Stimulated activated memory B cell treated with anti-CD40 and anti-IgM and Interleukin-4, amounts not matched to agents 10 μg/mL and 1 μg/mL and 100 μg/mL, for 72 hours (primary cell): Measurements from ENCODE around the gene OR52M1.
"Not testable (repeated sequence)": the region's sequence is repeated elsewhere in the genome, so short reads cannot be mapped to it uniquely, and the experiment has no call there.

Source experiments
- ATAC-seq: fragments of 150-1000 bp; cut with Tn5 transposase; 2 replicates; pipeline ENCODE4 v1.10.0; 2021
- H3K27ac Mint-ChIP-seq: one replicate; pipeline ENCODE4 v1.8.0; 2022; ENCODE audit warnings: mild to moderate bottlenecking, mixed read lengths
- H3K27me3 Mint-ChIP-seq: one replicate; pipeline ENCODE4 v1.8.0; 2022; ENCODE audit warnings: mixed read lengths
- H3K36me3 Mint-ChIP-seq: one replicate; pipeline ENCODE4 v1.8.0; 2022; ENCODE audit warnings: mixed read lengths
- H3K4me1 Mint-ChIP-seq: one replicate; pipeline ENCODE4 v1.8.0; 2022; ENCODE audit warnings: mixed read lengths
- H3K4me3 Mint-ChIP-seq: one replicate; pipeline ENCODE4 v1.8.0; 2022; ENCODE audit warnings: mild to moderate bottlenecking, moderate library complexity, mixed read lengths
- H3K9me3 Mint-ChIP-seq: one replicate; pipeline ENCODE4 v1.8.0; 2022; ENCODE audit warnings: mixed read lengths

OR52M1 gene

GRCh38 chr11:4544891-4545290, at the start of gene OR52M1:
TSS of gene OR52M1 (plus strand) at chr11:4545191. CDS start at chr11:4545191, 0 bp downstream.
- Mint-ChIP-seq H3K4me3 (no peak within 1 kb of the TSS), H3K27ac (no peak within 1 kb of the TSS)
- ATAC-seq: no peak

GRCh38 chr11:4495487-4495886, 49.5 kb upstream of the OR52M1 start:
- no peak for ATAC-seq
- Mint-ChIP-seq H3K27ac (no peak overlapping the region), H3K4me1 (peaks cover 8% of the 10 kb centered on the region), H3K9me3 (peaks cover 6% of the 10 kb centered on the region), H3K36me3 (no peaks in the 10 kb centered on the region), H3K4me3 (no peak overlapping the region), H3K27me3 (peaks cover 15% of the 10 kb centered on the region)

More at GRCh38 chr11:4544891-4545290, at the start of gene OR52M1:
- no peaks in the 10 kb centered on the region for H3K4me1 Mint-ChIP-seq
- no peaks in the 10 kb centered on the region for H3K36me3 Mint-ChIP-seq
- no peaks in the 10 kb centered on the region for H3K27me3 Mint-ChIP-seq
- H3K9me3 Mint-ChIP-seq: no peaks in the 10 kb centered on the region

- H3K27me3 Mint-ChIP-seq: peaks cover 15% of the 10 kb centered on the region
- H3K36me3 Mint-ChIP-seq: no peaks in the 10 kb centered on the region
- H3K4me3 Mint-ChIP-seq: no peak overlapping the region
- peaks cover 6% of the 10 kb centered on the region for H3K9me3 Mint-ChIP-seq
- H3K4me1 Mint-ChIP-seq: peaks cover 8% of the 10 kb centered on the region
- no peak overlapping the region for H3K27ac Mint-ChIP-seq
- no peak for ATAC-seq
Observed at GRCh38 chr11:4495986-4496385, 49.0 kb upstream of the OR52M1 start.

GRCh38 chr11:4496557-4497248, 48.3 kb upstream of the OR52M1 start:
- peaks cover 8% of the 10 kb centered on the region for H3K4me1 Mint-ChIP-seq
- no peak overlapping the region for H3K4me3 Mint-ChIP-seq
- ATAC-seq: no peak
- H3K27me3 Mint-ChIP-seq: peaks cover 15% of the 10 kb centered on the region
- H3K27ac Mint-ChIP-seq: no peak overlapping the region
- peaks cover 3% of the 10 kb centered on the region for H3K9me3 Mint-ChIP-seq
- no peaks in the 10 kb centered on the region for H3K36me3 Mint-ChIP-seq

GRCh38 chr11:4508886-4509285, 36.1 kb upstream of the OR52M1 start:
- H3K9me3 Mint-ChIP-seq: peaks cover 6% of the 10 kb centered on the region
- no peaks in the 10 kb centered on the region for H3K4me1 Mint-ChIP-seq
- no peaks in the 10 kb centered on the region for H3K36me3 Mint-ChIP-seq
- no peak overlapping the region for H3K27ac Mint-ChIP-seq
- no peak overlapping the region for H3K4me3 Mint-ChIP-seq
- no peak for ATAC-seq
- peaks cover 47% of the 10 kb centered on the region for H3K27me3 Mint-ChIP-seq

- H3K27ac Mint-ChIP-seq: no peak overlapping the region
- H3K27me3 Mint-ChIP-seq: peaks cover 29% of the 10 kb centered on the region
- no peak overlapping the region for H3K4me3 Mint-ChIP-seq
- ATAC-seq: no peak
- H3K36me3 Mint-ChIP-seq: no peaks in the 10 kb centered on the region
- H3K9me3 Mint-ChIP-seq: peaks cover 6% of the 10 kb centered on the region
- no peaks in the 10 kb centered on the region for H3K4me1 Mint-ChIP-seq
Observed at GRCh38 chr11:4511282-4512245, 33.4 kb upstream of the OR52M1 start.

- Mint-ChIP-seq H3K4me1 (no peaks in the 10 kb centered on the region), H3K27ac (no peak overlapping the region)
Observed at GRCh38 chr11:4514196-4514595, 30.8 kb upstream of the OR52M1 start.

GRCh38 chr11:4522339-4522738, 22.7 kb upstream of the OR52M1 start:
- no peaks in the 10 kb centered on the region for H3K36me3 Mint-ChIP-seq
- H3K27me3 Mint-ChIP-seq: peaks cover 64% of the 10 kb centered on the region
- H3K4me1 Mint-ChIP-seq: no peaks in the 10 kb centered on the region
- no peak overlapping the region for H3K4me3 Mint-ChIP-seq
- no peak for ATAC-seq
- H3K27ac Mint-ChIP-seq: no peak overlapping the region
- H3K9me3 Mint-ChIP-seq: no peaks in the 10 kb centered on the region

More at GRCh38 chr11:4514196-4514595, 30.8 kb upstream of the OR52M1 start:
- H3K4me3 Mint-ChIP-seq: no peak overlapping the region
- no peaks in the 10 kb centered on the region for H3K9me3 Mint-ChIP-seq
- peaks cover 6% of the 10 kb centered on the region for H3K27me3 Mint-ChIP-seq
- no peaks in the 10 kb centered on the region for H3K36me3 Mint-ChIP-seq
- no peak for ATAC-seq

GRCh38 chr11:4522752-4523151, 22.2 kb upstream of the OR52M1 start:
- H3K36me3 Mint-ChIP-seq: no peaks in the 10 kb centered on the region
- H3K27me3 Mint-ChIP-seq: peaks cover 64% of the 10 kb centered on the region
- no peak for ATAC-seq
- H3K4me3 Mint-ChIP-seq: no peak overlapping the region
- H3K9me3 Mint-ChIP-seq: no peaks in the 10 kb centered on the region
- no peak overlapping the region for H3K27ac Mint-ChIP-seq
- no peaks in the 10 kb centered on the region for H3K4me1 Mint-ChIP-seq

GRCh38 chr11:4523666-4524065, 21.3 kb upstream of the OR52M1 start:
- ATAC-seq: no peak
- H3K36me3 Mint-ChIP-seq: no peaks in the 10 kb centered on the region
- no peak overlapping the region for H3K27ac Mint-ChIP-seq
- H3K9me3 Mint-ChIP-seq: no peaks in the 10 kb centered on the region
- peaks cover 72% of the 10 kb centered on the region for H3K27me3 Mint-ChIP-seq
- H3K4me1 Mint-ChIP-seq: no peaks in the 10 kb centered on the region
- H3K4me3 Mint-ChIP-seq: no peak overlapping the region

- Mint-ChIP-seq H3K4me1 (no peaks in the 10 kb centered on the region), H3K4me3 (no peak overlapping the region), H3K27ac (no peak overlapping the region), H3K9me3 (no peaks in the 10 kb centered on the region), H3K27me3 (peaks cover 48% of the 10 kb centered on the region), H3K36me3 (no peaks in the 10 kb centered on the region)
- no peak for ATAC-seq
Observed at GRCh38 chr11:4527926-4528325, 17.1 kb upstream of the OR52M1 start.

GRCh38 chr11:4531686-4532085, 13.3 kb upstream of the OR52M1 start:
- H3K4me3 Mint-ChIP-seq, ATAC-seq, H3K9me3 Mint-ChIP-seq, H3K27ac Mint-ChIP-seq, H3K4me1 Mint-ChIP-seq, H3K36me3 Mint-ChIP-seq: not testable (repeated sequence)
- H3K27me3 Mint-ChIP-seq: peaks cover 19% of the 10 kb centered on the region

GRCh38 chr11:4539603-4540219, 5.3 kb upstream of the OR52M1 start:
- no peaks in the 10 kb centered on the region for H3K9me3 Mint-ChIP-seq
- H3K36me3 Mint-ChIP-seq: no peaks in the 10 kb centered on the region
- H3K27ac Mint-ChIP-seq: no peak overlapping the region
- no peak overlapping the region for H3K4me3 Mint-ChIP-seq
- H3K4me1 Mint-ChIP-seq: no peaks in the 10 kb centered on the region
- no peak for ATAC-seq
- no peaks in the 10 kb centered on the region for H3K27me3 Mint-ChIP-seq

- H3K36me3 Mint-ChIP-seq: no peaks in the 10 kb centered on the region
- ATAC-seq: no peak
- H3K4me1 Mint-ChIP-seq: no peaks in the 10 kb centered on the region
- no peaks in the 10 kb centered on the region for H3K9me3 Mint-ChIP-seq
- H3K27ac Mint-ChIP-seq: no peak overlapping the region
- H3K4me3 Mint-ChIP-seq: no peak overlapping the region
- H3K27me3 Mint-ChIP-seq: no peaks in the 10 kb centered on the region
Observed at GRCh38 chr11:4541071-4541470, 3.9 kb upstream of the OR52M1 start.

- Mint-ChIP-seq H3K27me3 (no peaks in the 10 kb centered on the region), H3K4me3 (no peak overlapping the region), H3K9me3 (no peaks in the 10 kb centered on the region), H3K36me3 (no peaks in the 10 kb centered on the region), H3K27ac (no peak overlapping the region), H3K4me1 (no peaks in the 10 kb centered on the region)
- no peak for ATAC-seq
Observed at GRCh38 chr11:4543561-4543960, 1.4 kb upstream of the OR52M1 start.
